GM10266 (cell line): ENCODE data around the gene BTG1.
A peak's percentile ranks its signal among the peaks of the same experiment; 100 is the strongest.

Experiments
- DNase-seq: peaks from one replicate; pipeline ENCODE4 v3.0.0; 2012; ENCODE audit errors: extremely low spot score
- TF ChIP-seq, protein P1 (sequence below): IDR thresholded peaks from 2 replicates; pipeline ENCODE4 v1.5.1; 2012; ENCODE audit warnings: mild to moderate bottlenecking, low read depth; ENCODE audit not compliant: control insufficient read depth, insufficient read depth; ENCODE audit errors: missing control alignments

Gene BTG1

DNA sequence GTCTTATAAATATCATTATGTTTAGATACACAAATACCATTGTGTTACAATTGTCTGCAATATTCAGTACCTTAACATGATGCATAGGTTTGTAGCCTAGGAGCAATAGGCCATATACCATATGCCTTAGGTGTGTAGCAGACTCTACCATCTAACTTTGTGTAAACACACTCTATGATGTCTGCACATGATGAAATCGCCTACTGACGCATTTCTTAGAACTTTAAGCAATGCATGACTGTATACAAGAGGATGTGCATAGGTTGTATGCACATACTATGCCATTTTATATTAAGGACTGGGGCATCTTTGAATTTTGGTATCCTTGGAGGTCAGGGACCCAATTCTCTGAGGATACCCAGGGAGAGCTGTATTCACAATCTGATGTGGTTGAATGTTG, 10.1 kb upstream of the BTG1 start:
- no peak for DNase-seq
- TF ChIP-seq, protein P1, sequence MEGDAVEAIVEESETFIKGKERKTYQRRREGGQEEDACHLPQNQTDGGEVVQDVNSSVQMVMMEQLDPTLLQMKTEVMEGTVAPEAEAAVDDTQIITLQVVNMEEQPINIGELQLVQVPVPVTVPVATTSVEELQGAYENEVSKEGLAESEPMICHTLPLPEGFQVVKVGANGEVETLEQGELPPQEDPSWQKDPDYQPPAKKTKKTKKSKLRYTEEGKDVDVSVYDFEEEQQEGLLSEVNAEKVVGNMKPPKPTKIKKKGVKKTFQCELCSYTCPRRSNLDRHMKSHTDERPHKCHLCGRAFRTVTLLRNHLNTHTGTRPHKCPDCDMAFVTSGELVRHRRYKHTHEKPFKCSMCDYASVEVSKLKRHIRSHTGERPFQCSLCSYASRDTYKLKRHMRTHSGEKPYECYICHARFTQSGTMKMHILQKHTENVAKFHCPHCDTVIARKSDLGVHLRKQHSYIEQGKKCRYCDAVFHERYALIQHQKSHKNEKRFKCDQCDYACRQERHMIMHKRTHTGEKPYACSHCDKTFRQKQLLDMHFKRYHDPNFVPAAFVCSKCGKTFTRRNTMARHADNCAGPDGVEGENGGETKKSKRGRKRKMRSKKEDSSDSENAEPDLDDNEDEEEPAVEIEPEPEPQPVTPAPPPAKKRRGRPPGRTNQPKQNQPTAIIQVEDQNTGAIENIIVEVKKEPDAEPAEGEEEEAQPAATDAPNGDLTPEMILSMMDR, result no peak

DNA sequence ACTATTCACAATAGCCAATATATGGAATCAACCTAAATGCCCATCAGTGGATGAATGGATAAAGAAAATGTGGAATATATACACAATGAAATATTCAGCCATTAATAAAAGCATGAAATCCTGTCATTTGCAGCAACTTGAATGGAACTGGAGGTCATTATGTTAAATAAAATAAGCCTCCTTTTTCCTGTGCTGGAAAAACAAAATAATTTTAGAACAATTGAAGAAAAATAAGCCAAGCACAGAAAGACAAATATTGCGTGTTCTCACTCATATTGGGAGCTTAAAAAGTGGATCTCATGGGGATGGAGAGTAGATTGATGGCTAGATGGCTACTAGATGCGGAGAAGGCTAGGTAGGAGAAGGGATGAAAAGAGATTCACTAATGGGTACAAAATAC, 6.3 kb upstream of the BTG1 start:
- TF ChIP-seq, protein P1, result no peak
- no peak for DNase-seq

DNA sequence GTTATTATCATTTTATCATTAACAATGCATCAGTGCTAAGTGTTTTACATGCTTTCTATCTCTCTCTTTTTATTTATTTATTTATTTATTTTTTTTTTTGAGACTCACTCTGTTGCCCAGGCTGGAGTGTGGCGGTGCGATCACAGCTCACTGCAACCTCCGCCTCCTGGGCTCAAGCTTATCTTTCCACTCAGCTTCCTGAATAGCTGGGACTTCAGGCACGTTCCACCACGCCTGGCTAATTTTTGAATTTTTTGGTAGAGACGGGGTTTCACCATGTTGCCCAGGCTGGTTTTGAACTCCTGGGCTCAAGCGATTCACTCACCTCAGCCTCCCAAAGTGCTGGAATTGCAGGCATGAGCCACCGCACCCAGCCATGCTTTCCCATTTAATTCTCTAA, 3.9 kb upstream of the BTG1 start:
- DNase-seq, result no peak
- TF ChIP-seq, protein P1, result no peak

DNA sequence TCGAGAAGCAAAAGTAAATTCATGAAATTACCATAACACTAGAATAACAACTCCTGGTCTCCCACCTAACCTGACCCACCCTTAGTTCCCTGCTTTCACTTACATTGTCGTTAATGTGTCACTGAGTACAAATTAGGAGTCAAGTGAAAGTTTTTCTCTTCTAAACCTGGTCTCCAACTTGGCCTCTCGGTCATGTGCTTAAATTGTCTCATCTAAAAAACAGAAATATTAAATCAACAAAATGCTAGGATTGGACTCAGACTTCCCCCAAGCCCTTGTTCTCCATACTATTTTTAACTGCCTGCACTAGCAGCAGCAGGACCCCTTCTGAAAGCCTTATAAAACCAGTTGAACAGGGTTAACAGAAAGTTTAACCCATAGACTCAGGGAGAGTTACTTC, 1.8 kb upstream of the BTG1 start:
- no peak for DNase-seq
- TF ChIP-seq, protein P1, result no peak

DNA sequence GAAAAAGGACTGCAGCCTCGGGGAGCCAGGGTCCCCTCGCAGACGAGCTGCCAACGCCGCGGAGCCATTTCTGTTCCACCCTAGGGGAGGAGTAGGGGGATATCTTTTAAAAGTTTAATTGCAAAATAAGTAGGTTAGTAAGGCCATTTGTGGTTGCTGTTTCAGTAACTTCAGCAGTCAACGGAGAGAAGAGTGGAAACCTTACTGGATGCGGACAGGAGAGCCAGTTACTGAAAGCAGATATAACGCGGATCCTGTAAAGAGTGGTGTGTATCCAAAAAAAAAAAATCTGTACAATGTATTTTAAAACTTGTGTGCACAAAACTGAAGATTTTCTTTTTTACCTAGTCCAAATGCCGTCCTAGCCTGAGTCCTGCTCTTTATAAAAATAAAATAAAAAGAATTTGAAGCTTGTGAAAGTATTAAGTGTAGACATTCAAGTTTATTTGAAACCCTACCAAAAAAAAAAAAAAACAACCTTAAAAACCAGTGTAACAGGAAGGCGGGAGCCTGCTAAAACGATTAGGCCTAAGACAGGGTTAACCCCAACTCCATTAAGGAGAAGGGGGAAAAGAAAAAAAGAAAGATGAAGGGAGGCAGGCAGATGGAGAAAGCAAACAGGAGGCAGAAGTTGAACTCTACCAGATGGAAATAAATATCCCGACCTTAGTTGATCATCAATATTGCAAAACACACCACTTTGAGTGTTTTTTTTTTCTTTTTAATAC, 1.0 kb upstream of the BTG1 start:
- TF ChIP-seq, protein P1, result no peak
- DNase-seq, result no peak

DNA sequence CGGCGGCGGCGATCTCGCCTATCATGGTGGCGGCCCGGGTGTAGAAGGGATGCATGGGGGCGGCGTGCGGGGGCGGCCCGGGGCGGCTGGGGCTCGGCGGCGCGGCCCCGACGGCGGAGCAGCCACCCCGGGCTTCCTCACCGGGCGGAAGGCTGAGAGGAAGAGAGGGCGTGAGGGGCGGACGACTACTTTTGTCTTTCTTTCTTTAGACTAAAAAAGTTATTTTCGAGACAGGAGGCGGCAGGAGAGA, 240 bp downstream of the BTG1 start:
- TF ChIP-seq, protein P1, result no peak
- no peak for DNase-seq

DNA sequence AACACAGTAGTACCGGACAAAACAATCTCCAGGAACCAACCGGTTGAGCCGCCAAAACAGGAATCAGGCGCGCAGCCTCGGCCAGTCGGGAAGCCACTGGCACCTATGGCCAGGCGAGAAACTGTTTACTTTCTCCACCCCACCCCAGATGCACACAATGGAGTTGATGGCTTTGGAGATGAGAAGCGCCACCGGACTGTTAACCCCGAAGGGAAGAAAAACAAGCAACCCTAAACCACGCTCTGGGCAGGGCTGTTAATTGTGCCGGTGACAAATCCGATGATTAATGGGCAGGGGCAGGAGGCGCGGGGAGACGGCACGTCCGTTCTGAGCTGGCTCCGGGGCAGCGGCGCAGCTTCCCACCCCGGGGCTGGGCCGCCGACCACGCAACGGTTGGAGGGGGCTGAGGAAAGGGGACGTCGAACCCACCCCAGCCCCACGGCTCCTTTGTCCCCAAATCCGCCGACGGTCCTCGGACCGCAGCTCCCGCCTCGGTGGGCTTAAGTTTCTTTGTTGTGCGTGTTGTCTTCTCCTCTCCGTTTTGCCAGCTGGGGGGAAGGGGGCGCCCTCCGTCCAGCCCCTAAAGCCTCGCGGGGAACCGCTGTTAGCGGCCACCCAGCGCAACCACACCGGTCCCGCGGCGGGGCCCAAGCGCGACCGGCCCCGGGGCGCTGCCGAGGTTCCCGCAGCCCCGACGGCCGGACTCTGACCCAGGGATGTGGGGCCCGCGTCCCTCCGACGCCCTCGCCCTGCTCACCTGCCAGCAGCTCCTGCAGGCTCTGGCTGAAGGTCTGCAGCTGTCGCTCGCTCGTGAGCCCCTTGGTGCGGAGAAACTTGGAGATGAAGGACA, 790 bp downstream of the BTG1 start:
- no peak for DNase-seq
- TF ChIP-seq, protein P1, result peak; percentile 26
